Activated CD4-positive, CD25-positive, alpha-beta regulatory T cell treated with anti-CD3 and anti-CD28 coated beads, Interleukin-2, amount 50 U/mL, for 72 hours (primary cell): Measurements from ENCODE around the gene SLC4A7.
"Not testable (repeated sequence)": the region's sequence is repeated elsewhere in the genome, so short reads cannot be mapped to it uniquely, and the experiment has no call there.

Experiments used
- DNase-seq: peaks from one replicate; pipeline ENCODE4 v3.0.0; 2021

Gene SLC4A7

GRCh38 chr3:27484015-27484844 is at the start of gene SLC4A7:
Gene SLC4A7, minus strand, starts transcription at chr3:27484384. Its CDS starts 258 bp downstream, at chr3:27484126.
- peak; percentile 100 for DNase-seq

DNA sequence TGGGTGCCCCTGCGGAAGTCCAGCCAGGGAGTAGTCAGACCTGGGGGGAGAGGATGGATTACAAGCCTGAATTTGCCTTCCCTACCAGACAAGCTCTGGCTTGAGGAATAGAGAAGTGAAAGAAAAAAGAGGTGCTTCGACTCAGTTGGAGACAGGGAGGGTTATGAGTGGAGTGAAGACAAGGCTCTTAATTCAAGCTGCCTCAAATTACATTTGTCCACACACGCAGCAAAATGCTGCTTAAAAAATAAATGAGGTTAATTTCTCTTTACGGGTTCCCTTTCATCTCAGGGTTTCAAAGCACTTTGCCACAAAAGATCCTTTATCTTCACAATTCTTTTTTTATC is 49.0 kb upstream of the SLC4A7 start:
- DNase-seq = no peak

DNA sequence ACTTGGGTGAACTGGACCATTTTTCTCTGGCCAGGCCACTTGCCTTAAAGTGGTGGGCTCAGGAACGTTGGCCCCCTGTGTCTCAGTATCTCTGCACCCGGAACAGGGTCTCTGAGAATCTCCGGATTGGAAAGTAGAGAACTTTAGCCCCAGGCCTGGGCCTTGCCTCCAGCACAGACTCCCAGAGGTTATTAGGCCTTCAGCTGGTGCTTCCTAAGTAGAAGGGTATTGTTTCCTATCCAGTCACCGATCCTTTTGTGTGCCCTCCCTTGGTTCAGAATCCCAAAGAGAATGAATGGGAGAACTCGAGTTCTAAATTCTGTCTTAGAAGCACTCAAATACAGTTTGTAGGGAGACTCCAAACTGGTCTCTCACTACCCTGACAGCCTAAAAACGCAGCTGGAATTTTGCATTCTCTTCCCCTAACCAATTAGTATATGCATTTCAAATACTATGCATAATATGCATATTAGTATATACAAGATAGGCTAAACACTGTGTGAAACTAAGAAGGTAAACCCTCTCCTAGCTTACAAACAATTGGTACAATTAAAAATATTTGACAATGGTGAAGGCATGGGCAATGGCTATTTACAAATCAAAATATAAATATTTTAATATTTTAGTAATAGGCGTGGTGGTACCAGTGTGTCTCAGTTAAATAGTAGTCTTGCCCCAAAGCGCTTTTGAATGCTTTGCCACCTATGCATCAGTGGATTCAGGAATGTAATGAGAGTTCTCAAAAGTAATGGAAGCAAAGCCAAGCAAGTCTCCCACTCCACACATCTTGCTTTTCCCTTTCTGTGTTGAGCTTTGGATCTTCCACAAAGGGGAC is 48.5 kb upstream of the SLC4A7 start:
- no peak for DNase-seq

DNA sequence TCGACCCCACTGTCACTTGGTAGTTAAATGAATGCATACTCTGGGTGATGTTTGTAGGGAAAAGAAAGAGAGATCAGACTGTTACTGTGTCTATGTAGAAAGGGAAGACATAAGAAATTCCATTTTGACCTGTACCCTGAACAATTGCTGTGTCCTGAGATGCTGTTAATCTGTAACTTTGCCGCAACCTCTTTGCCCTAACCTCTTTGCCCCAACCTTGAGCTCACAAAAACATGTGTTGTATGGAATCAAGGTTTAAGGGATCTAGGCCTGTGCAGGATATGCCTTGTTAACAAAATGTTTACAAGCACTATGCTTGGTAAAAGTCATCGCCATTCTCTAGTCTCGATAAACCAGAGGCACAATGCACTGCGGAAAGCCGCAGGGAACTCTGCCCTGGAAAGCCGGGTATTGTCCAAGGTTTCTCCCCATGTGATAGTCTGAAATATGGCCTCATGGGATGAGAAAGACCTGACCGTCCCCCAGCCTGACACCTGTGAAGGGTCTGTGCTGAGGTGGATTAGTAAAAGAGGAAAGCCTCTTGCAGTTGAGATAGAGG is 47.1 kb upstream of the SLC4A7 start:
- not testable (repeated sequence) for DNase-seq

DNA sequence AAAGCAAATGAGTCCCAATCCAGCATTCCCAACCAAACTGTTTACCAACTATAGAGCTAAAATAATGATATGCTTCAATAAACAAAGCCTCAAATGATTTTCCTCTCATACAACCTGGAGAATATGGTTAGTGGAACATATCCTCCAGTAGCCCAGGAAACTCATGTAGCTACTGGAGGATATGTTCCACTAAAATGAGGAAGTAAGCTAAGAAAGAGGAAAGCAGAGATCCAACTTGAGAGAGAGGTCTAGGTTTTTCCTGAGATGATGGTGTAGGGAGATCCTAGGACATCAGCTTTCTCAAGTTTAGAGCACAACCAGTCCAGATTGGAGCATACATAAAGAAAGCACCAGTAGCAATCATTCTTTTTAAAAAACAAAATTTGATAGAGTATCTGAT is 44.6 kb upstream of the SLC4A7 start:
- no peak for DNase-seq

DNA sequence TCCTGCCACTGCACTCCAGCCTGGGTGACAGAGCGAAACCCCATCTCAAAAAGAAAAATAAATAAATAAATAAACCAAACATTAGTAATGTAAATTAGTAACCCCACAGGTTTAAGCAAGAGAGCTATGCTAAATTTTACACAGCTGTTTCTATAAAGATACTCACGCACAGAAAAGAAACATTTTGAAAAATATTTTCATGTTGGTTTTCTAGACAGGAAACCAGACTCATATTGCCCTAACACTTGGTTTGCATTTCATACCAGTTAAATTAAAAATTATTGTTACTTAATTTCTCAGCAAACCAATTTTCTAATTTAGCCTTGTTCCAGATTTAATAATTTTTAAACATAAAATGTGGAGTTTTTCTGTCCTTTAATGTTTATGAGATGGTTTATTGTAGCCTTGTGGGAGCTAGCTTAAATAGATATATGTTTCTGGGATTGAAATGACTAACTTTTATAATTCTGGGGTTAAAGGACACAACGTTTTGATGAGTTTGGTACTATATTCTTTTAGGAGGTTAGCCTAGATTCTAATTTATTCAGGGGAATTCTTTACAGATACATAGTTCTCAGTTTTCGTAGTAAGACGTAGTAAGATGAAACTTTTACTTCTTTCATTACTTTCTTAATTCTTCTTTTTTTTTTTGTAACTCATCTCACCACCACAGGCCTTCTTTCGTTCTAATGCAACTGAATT is 42.6 kb upstream of the SLC4A7 start:
- no peak for DNase-seq

- DNase-seq = no peak
Measured at GRCh38 chr3:27521872-27522265, 37.7 kb upstream of the SLC4A7 start.

- no peak for DNase-seq
Measured at GRCh38 chr3:27521179-27521871, 37.1 kb upstream of the SLC4A7 start.

DNA sequence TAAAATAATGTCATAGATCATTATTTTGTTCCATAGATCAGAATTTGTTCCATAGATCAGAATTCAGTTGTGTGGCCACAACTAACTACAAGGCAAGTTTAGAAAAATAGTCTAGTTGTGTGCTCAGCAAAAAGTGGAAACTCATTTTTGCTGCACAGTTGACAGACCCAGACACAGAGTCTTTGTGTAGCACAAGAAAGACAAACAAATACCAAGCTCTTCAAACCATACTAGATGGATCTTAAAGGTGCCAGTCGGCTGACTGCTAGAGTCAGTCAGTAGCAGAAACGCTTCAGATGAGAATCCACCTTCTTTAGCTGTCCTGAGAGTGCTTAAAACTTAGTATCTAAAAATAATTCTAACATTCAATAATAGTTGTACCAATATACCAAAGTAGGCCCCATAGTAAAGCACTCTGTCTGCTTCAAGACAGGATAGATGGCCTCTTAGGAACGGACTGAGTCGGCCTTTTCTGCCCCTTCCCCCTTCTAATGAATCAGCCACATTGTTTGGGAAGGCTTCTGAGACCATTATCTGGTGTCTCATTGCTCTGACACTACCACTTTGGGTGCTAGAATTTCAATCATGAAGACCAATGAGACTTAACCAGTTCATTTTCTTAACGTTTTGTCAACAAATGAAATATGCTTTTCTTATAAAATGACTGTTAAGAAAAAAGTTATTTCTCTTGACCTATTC is 27.7 kb upstream of the SLC4A7 start:
- DNase-seq = no peak

DNA sequence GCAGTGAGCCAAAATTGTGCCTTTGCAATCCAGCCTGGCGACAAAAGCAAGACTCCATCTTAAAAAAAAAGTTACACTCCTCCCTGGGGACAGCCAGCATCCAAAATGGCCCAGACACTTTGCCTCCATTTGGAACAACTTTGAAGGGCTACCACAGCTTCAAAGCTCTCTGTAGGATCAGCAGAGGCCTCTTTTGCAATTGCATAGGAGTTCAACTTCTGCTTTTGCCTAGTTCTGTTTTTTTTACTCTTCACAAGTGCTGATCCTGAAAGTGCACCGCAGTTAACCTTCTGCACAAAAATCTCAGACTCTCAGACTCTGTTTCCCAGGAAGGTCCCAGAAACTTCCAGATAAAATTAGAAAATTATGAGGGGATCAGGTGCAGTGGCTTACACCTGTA is 25.2 kb upstream of the SLC4A7 start:
- no peak for DNase-seq

GRCh38 chr3:27508424-27508823 is 24.2 kb upstream of the SLC4A7 start:
- no peak for DNase-seq

DNA sequence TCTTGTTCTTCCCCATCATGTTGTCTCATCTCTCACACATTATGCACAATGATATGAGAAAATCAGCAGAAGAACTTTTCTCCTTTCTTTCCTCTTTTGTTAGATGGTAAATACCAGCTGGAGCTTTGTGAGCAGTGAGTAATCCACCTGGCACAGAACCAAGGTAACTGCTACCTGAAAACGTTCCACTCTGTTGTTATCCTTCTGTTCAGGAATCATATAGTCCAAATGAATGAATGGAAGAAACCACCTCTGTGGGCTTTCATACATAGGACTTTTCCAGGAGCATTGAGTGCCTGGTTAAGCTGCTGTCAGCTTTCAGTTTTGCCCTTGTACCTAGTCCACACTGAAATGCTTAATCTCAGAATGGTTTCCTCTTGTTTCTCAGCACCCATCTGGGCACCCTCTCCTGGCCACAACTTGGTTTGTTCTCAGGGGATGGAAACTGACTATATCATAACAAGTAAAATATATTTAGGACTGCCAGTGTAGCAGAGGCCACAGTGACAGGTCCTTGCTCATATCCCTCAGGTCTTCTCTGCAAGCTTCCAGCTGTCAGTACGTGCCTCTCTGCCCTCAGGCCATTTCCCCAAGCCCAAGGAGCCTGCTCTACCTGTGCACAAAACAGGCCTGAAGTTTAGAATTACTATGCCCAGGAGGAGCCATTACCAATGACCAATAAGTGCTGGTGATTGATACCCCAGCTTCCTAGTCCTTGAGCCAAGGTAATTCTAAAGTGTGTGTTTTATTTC is 23.5 kb upstream of the SLC4A7 start:
- no peak for DNase-seq

GRCh38 chr3:27507111-27507510 is 22.9 kb upstream of the SLC4A7 start:
- DNase-seq = no peak

DNA sequence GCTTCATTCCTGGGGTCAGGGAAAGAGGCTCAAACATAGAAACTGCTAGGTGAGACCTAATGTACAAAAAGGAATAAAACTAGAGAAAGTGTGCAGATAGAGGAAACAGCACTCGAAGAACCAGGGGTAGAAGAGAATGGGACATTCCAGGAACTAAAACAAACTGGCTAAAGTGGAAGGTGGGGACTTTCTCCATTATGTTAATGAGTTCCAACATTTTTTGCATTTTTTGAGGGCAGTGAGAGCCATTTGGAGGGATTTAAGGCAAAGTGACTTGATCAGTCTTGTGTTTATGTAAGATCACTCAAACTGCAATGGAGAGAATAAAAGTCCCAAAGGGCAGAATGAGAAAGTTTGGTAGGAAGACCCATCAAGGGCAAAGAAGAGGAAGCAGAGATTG is 20.6 kb upstream of the SLC4A7 start:
- no peak for DNase-seq

- DNase-seq = no peak
Measured at GRCh38 chr3:27503526-27503925, 19.3 kb upstream of the SLC4A7 start.

- no peak for DNase-seq
Measured at GRCh38 chr3:27501759-27502158, 17.6 kb upstream of the SLC4A7 start.

DNA sequence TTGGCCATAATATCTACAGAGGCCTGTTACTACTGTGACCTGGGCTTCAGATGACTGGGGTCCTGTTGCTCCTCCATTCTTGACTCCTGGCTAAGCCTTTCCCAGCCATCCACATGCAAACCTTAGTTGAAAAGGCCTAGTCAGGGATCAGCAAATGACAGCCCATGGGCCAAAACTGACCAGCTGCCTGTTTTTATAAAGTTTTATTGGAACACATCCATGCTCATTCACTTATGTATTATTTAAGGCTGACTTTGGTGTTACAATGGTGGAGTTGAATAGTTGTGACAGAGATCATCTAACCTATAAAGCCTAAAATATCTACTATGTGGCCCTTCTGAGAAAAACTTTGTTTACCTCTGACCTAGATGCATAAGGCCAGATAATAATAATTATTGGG is 16.8 kb upstream of the SLC4A7 start:
- no peak for DNase-seq

DNA sequence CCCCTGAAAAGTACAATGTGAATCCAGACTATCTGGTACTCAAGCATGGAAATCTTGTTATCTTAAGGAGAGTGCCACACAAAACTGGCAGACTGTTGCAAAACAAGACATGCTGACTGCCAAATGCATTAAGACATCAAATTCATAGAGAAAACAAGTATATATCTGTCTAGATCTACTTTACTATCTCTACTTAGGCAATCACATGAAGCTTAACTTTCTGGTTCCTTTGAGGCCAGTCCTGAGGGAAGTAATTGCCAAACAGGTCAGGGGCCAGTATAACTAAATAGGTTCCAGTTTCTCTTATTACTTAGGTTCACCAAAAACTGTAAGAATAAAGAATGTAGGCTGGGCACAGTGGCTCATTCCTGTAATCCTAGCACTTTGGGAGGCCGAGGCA is 15.9 kb upstream of the SLC4A7 start:
- DNase-seq = no peak

GRCh38 chr3:27494784-27495183 is 10.6 kb upstream of the SLC4A7 start:
- DNase-seq = no peak

GRCh38 chr3:27488821-27489220 is 4.6 kb upstream of the SLC4A7 start:
- no peak for DNase-seq

- DNase-seq = no peak
Measured at GRCh38 chr3:27487383-27487782, 3.2 kb upstream of the SLC4A7 start.
